Neural cell (in vitro differentiated cells): Measurements from ENCODE around the gene STRIP1. TPM values are rescaled to one million over a fixed set of nuclear protein-coding genes. Genes with fewer than 3 reads are reported as not detected.

ENCODE experiments used
- H2AFZ ChIP-seq: fragments of 200-600, 300-800 bp; sonication (generic), shearing (Covaris generic); 2 replicates; pipeline ENCODE4 v1.6.0; 2014; ENCODE audit warnings: low read depth, mild to moderate bottlenecking, antibody characterized with exemption, low read length, moderate library complexity
- H3F3A ChIP-seq: fragments of 200-600 bp; shearing (Covaris generic); 2 replicates; pipeline ENCODE4 v1.6.1; 2016; ENCODE audit warnings: mild to moderate bottlenecking, moderate library complexity, mixed read lengths, antibody characterized with exemption, low read length; ENCODE audit not compliant: insufficient read depth, poor library complexity, severe bottlenecking
- H3K27ac ChIP-seq: fragments of 200-600, 300-800 bp; sonication (generic), shearing (Covaris generic); 2 replicates; pipeline ENCODE4 v1.5.1; 2014; ENCODE audit warnings: mild to moderate bottlenecking, low read length, moderate library complexity
- H3K27me3 ChIP-seq: fragments of 300-800, 200-600 bp; sonication (generic), shearing (Covaris generic); 2 replicates; pipeline ENCODE4 v1.6.0; 2014; ENCODE audit warnings: mild to moderate bottlenecking, low read depth, low read length, moderate library complexity; ENCODE audit not compliant: insufficient read depth
- H3K36me3 ChIP-seq: fragments of 300-800, 200-600 bp; sonication (generic), shearing (Covaris generic); 2 replicates; pipeline ENCODE4 v1.5.1; 2014; ENCODE audit warnings: mild to moderate bottlenecking, antibody characterized with exemption, low read length, moderate library complexity; ENCODE audit not compliant: insufficient read depth
- H3K4me2 ChIP-seq: fragments of 300-800, 200-600 bp; sonication (generic), shearing (Covaris generic); 2 replicates; pipeline ENCODE4 v1.6.0; 2014; ENCODE audit warnings: mild to moderate bottlenecking, low read length
- H3K4me3 ChIP-seq: fragments of 300-800, 200-600 bp; sonication (generic), shearing (Covaris generic); 2 replicates; pipeline ENCODE4 v1.5.1; 2014; ENCODE audit warnings: mild to moderate bottlenecking, low read length, moderate library complexity
- H3K79me2 ChIP-seq: fragments of 200-600 bp; shearing (Covaris generic); replicated peaks from 2 replicates; pipeline ENCODE4 v1.6.0; 2014; ENCODE audit warnings: mild to moderate bottlenecking, low read length, moderate library complexity; ENCODE audit not compliant: insufficient read depth
- H3K9ac ChIP-seq: fragments of 300-800, 200-600 bp; sonication (generic), shearing (Covaris generic); 2 replicates; pipeline ENCODE4 v1.6.1; 2016; ENCODE audit warnings: mild to moderate bottlenecking, low read length, mixed read lengths
- H3K9me2 ChIP-seq: fragments of 200-600 bp; shearing (Covaris generic); 2 replicates; pipeline ENCODE4 v1.6.1; 2016; ENCODE audit warnings: mild to moderate bottlenecking, low read length, mixed read lengths; ENCODE audit not compliant: insufficient read depth
- H3K9me3 ChIP-seq: fragments of 200-600, 300-800 bp; sonication (generic), shearing (Covaris generic); 2 replicates; pipeline ENCODE4 v1.6.1; 2016; ENCODE audit warnings: mild to moderate bottlenecking, mixed run types, low read length, moderate library complexity, mixed read lengths
- H4K20me1 ChIP-seq: fragments of 200-600 bp; shearing (Covaris generic); 2 replicates; pipeline ENCODE4 v1.6.1; 2016; ENCODE audit warnings: mild to moderate bottlenecking, mixed run types; ENCODE audit not compliant: insufficient read depth
- EP300 ChIP-seq: fragments of 450-650 bp; conservative IDR thresholded peaks from 2 replicates; pipeline ENCODE4 v1.6.1; 2014; ENCODE audit warnings: antibody characterized with exemption, mild to moderate bottlenecking, moderate library complexity; ENCODE audit not compliant: poor library complexity, severe bottlenecking
- SMC3 ChIP-seq: fragments of 450-650 bp; conservative IDR thresholded peaks from 2 replicates; pipeline ENCODE4 v1.6.1; 2014; ENCODE audit warnings: antibody characterized with exemption, mild to moderate bottlenecking, moderate library complexity; ENCODE audit not compliant: poor library complexity
- TAF1 ChIP-seq: IDR thresholded peaks from 2 replicates; pipeline ENCODE4 v1.6.1; 2012; ENCODE audit warnings: low read depth
- polyA plus RNA-seq: library from polyadenylated mRNA; depleted of rRNA; stranded (reverse); fragments of >200 nt; gene quantifications from 2 replicates; pipeline ENCODE4 v1.2.3, GENCODE V29; 2014
- TF ChIP-seq, protein P1 (sequence below): fragments of 450-650 bp; IDR thresholded peaks from 2 replicates; pipeline ENCODE4 v1.5.1; 2014; ENCODE audit warnings: antibody characterized with exemption, mild to moderate bottlenecking, moderate library complexity; ENCODE audit not compliant: poor library complexity, severe bottlenecking

The STRIP1 gene
- polyA plus RNA-seq, 1 donor from 2014 or later = 178 TPM

- no peaks in the 10 kb centered on the region for H3K27me3 ChIP-seq
- no peaks in the 10 kb centered on the region for H3K9me2 ChIP-seq
- no peak overlapping the region for H3K9ac ChIP-seq
- no peaks in the 10 kb centered on the region for H3K79me2 ChIP-seq
- no peaks in the 10 kb centered on the region for H4K20me1 ChIP-seq
- TF ChIP-seq TAF1 (no peak), EP300 (no peak), SMC3 (no peak)
- TF ChIP-seq, protein P1, sequence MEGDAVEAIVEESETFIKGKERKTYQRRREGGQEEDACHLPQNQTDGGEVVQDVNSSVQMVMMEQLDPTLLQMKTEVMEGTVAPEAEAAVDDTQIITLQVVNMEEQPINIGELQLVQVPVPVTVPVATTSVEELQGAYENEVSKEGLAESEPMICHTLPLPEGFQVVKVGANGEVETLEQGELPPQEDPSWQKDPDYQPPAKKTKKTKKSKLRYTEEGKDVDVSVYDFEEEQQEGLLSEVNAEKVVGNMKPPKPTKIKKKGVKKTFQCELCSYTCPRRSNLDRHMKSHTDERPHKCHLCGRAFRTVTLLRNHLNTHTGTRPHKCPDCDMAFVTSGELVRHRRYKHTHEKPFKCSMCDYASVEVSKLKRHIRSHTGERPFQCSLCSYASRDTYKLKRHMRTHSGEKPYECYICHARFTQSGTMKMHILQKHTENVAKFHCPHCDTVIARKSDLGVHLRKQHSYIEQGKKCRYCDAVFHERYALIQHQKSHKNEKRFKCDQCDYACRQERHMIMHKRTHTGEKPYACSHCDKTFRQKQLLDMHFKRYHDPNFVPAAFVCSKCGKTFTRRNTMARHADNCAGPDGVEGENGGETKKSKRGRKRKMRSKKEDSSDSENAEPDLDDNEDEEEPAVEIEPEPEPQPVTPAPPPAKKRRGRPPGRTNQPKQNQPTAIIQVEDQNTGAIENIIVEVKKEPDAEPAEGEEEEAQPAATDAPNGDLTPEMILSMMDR = no peak
- H3K4me3 ChIP-seq = no peak overlapping the region
- no peaks in the 10 kb centered on the region for H3K9me3 ChIP-seq
- H2AFZ ChIP-seq = no peak overlapping the region
- H3K4me2 ChIP-seq = no peak overlapping the region
- H3K36me3 ChIP-seq = no peaks in the 10 kb centered on the region
- no peak overlapping the region for H3K27ac ChIP-seq
- H3F3A ChIP-seq = no peaks in the 10 kb centered on the region
Observed at GRCh38 chr1:110102081-110102480, 67.7 kb downstream of the STRIP1 start.

Other genes starting within 250 kb of the STRIP1 start
- 0.08 and 0.30 TPM in 2 replicates for gene CSF1, start 123.8 kb upstream of the STRIP1 start, polyA plus RNA-seq
- 44.8 and 48.7 TPM in 2 replicates for gene AHCYL1, start 49.9 kb upstream of the STRIP1 start, polyA plus RNA-seq
- gene ALX3, start 36.0 kb downstream of the STRIP1 start, polyA plus RNA-seq = not detected in 2 replicates
- not detected in 2 replicates for gene UBL4B, start 77.8 kb downstream of the STRIP1 start, polyA plus RNA-seq
- 3.5 TPM in 2 replicates for gene SLC6A17, start 115.9 kb downstream of the STRIP1 start, polyA plus RNA-seq
- gene KCNC4, start 175.7 kb downstream of the STRIP1 start, polyA plus RNA-seq = 0.52 and 0.57 TPM in 2 replicates